ENCODE results near the gene SEC22C.

GRCh38 chr3:42525212-42525611, 56.6 kb downstream of the SEC22C start:
- TF ChIP-seq CTCF (IDR thresholded peaks at IDR 0.05; ENCODE audit: low read depth, low read length) (no peak), MAX (IDR thresholded peaks at IDR 0.05; ENCODE audit: low read depth, low read length) (no peak), POLR2A (IDR thresholded peaks at IDR 0.05; ENCODE audit: extremely low read depth, insufficient read length) (no peak)
